CD4-positive, CD25-positive, alpha-beta regulatory T cell (primary cell): ENCODE measurements around the gene AP5Z1. TPM values are rescaled to one million over a fixed set of nuclear protein-coding genes. Genes with fewer than 3 reads are reported as not detected.

Source experiments
- ATAC-seq, 2 donors: fragments of 150-1000 bp; cut with Tn5 transposase; one replicate each; pipeline ENCODE4 v1.10.0; 2021; ENCODE audit warnings: low read depth in 2 of 2, moderate number of reproducible peaks in 2 of 2, moderate library complexity in 1 of 2
- DNase-seq, 3 donors: peaks; one replicate each; pipeline versions ENCODE4 v3.0.0 to v3.0.0-alpha.2; 2012 to 2022; ENCODE audit warnings: mixed read lengths in 1 of 3
- H3K27ac ChIP-seq: one replicate; pipeline ENCODE4 v1.7.0; 2013; ENCODE audit warnings: mild to moderate bottlenecking, low read length; ENCODE audit not compliant: insufficient read depth, poor library complexity, severe bottlenecking
- H3K27me3 ChIP-seq: one replicate; pipeline ENCODE4 v1.7.0; 2013; ENCODE audit warnings: low read length; ENCODE audit not compliant: control insufficient read depth, insufficient read depth
- H3K36me3 ChIP-seq: one replicate; pipeline ENCODE4 v1.7.0; 2013; ENCODE audit warnings: mild to moderate bottlenecking, low read length, moderate library complexity; ENCODE audit not compliant: control insufficient read depth, insufficient read depth
- H3K4me1 ChIP-seq: 2 replicates; pipeline ENCODE4 v1.7.0; 2013; ENCODE audit warnings: mild to moderate bottlenecking, low read length; ENCODE audit not compliant: insufficient read depth, control insufficient read depth, poor library complexity, severe bottlenecking
- H3K4me3 ChIP-seq: one replicate; pipeline ENCODE4 v1.7.0; 2013; ENCODE audit warnings: low read depth, mild to moderate bottlenecking, low read length, moderate library complexity
- H3K9me3 ChIP-seq, 2 experiments: 1 replicate in 1 of 2; 2 replicates in 1 of 2; pipeline ENCODE4 v1.7.0; 2013; ENCODE audit warnings: low read length in 2 of 2, mild to moderate bottlenecking in 1 of 2, moderate library complexity in 1 of 2; ENCODE audit not compliant: control insufficient read depth in 2 of 2
- H3K27ac Mint-ChIP-seq, 3 donors: one replicate each; pipeline ENCODE4 v1.8.0; 2020 to 2022; ENCODE audit warnings: mild to moderate bottlenecking in 3 of 3, mixed read lengths in 3 of 3, moderate library complexity in 2 of 3
- H3K27me3 Mint-ChIP-seq: one replicate; pipeline ENCODE4 v1.8.0; 2022; ENCODE audit warnings: mild to moderate bottlenecking, mixed read lengths
- H3K36me3 Mint-ChIP-seq: one replicate; pipeline ENCODE4 v1.8.0; 2020; ENCODE audit warnings: mixed read lengths
- H3K4me1 Mint-ChIP-seq, 4 donors: one replicate each; pipeline ENCODE4 v1.8.0; 2020 to 2022; ENCODE audit warnings: mixed read lengths in 4 of 4, mild to moderate bottlenecking in 1 of 4
- H3K4me3 Mint-ChIP-seq, 4 donors: one replicate each; pipeline ENCODE4 v1.8.0; 2020 to 2022; ENCODE audit warnings: mild to moderate bottlenecking in 4 of 4, mixed read lengths in 4 of 4, moderate library complexity in 3 of 4
- H3K9me3 Mint-ChIP-seq, 7 donors: one replicate each; pipeline ENCODE4 v1.8.0; 2020 to 2022; ENCODE audit warnings: mixed read lengths in 7 of 7, mild to moderate bottlenecking in 3 of 7, moderate library complexity in 2 of 7
- polyA plus RNA-seq, 4 donors: library from polyadenylated mRNA; unstranded; fragments of 300-500 nt; fragmentation: Illumina TruSeq; gene quantifications; one replicate each; pipeline ENCODE4 v1.2.3, GENCODE V29; 2021
- total RNA-seq: library from RNA; stranded (reverse); gene quantifications from one replicate; pipeline ENCODE4 v1.2.3, GENCODE V29; 2022

Gene AP5Z1
- total and polyA plus RNA-seq, 5 donors from 2014 or later = 36.3 to 130 (median 47.1) TPM

DNA sequence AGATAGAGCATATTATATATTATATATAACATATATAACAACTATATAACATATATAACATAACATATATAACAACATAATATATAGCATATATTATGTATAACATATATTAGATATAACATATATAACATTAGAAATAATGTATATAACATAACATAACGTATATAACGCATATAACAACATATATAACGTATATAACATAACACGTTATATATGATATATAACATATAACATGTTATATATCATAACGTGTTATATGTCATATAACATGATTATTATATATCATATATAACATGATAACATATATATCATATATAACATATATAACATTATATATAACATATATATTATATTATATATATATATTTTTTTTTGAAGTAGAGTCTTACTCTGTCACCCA is 3.7 kb downstream of the AP5Z1 start:
- Mint-ChIP-seq H3K27me3 (peaks cover 4% of the 10 kb centered on the region), H3K4me3 (no peak overlapping the region), H3K27ac (no peak overlapping the region), H3K9me3 (no peaks in the 10 kb centered on the region), H3K4me1 (peaks cover 15 to 48% (median 34%) of the 10 kb centered on the region in 4 donors), H3K36me3 (peaks cover 24% of the 10 kb centered on the region)
- Histone ChIP-seq H3K4me1 (peaks cover 34% of the 10 kb centered on the region), H3K4me3 (no peak overlapping the region), H3K9me3 (no peaks in the 10 kb centered on the region), H3K27ac (no peak overlapping the region), H3K27me3 (no peaks in the 10 kb centered on the region), H3K36me3 (peaks cover 37% of the 10 kb centered on the region)
- ATAC-seq (no peak), DNase-seq (no peak)

DNA sequence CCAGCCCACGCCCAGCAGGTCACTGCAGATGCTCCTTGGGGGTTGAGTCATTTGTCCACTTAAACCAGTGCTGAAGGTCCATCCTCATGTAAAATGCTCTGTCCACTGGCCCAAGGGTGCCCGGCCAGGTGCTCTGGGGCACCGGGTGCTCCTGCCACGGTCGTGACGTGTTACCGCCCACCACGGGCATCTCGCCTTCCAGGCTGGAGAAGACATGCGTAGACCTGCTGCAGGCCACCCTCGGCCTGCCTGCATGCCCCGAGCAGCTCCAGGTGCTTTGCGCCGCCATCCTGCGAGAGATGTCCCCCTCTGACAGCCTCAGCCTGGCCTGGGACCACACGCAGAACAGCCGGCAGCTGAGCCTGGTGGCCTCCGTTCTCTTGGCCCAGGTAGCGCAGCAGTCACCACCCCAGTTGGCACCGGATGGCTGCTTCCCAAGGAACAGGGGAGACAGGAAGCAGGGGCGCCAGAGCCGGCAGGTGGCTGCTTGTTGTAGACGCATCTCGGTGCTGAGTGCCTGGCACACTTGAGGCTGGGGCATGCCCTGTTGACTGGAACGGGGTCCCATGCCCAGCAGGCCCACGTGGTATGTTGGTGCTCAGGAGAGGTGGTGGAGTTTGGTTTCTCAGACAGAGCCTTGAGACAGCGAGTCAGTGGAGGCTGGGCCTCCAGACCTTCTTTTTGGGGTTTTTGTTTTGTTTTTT is 6.1 kb downstream of the AP5Z1 start:
- H3K27me3 Mint-ChIP-seq = no peaks in the 10 kb centered on the region
- Histone ChIP-seq H3K4me1 (peaks cover 20% of the 10 kb centered on the region), H3K27ac (no peak overlapping the region), H3K9me3 (no peaks in the 10 kb centered on the region), H3K4me3 (no peak overlapping the region), H3K36me3 (peaks cover 58% of the 10 kb centered on the region), H3K27me3 (no peaks in the 10 kb centered on the region)
- H3K4me1 Mint-ChIP-seq = peaks cover 15 to 27% (median 18%) of the 10 kb centered on the region in 4 donors
- H3K9me3 Mint-ChIP-seq = no peaks in the 10 kb centered on the region
- no peak overlapping the region for H3K4me3 Mint-ChIP-seq
- H3K27ac Mint-ChIP-seq = no peak overlapping the region
- no peak for ATAC-seq
- DNase-seq = no peak
- H3K36me3 Mint-ChIP-seq = peaks cover 24% of the 10 kb centered on the region

DNA sequence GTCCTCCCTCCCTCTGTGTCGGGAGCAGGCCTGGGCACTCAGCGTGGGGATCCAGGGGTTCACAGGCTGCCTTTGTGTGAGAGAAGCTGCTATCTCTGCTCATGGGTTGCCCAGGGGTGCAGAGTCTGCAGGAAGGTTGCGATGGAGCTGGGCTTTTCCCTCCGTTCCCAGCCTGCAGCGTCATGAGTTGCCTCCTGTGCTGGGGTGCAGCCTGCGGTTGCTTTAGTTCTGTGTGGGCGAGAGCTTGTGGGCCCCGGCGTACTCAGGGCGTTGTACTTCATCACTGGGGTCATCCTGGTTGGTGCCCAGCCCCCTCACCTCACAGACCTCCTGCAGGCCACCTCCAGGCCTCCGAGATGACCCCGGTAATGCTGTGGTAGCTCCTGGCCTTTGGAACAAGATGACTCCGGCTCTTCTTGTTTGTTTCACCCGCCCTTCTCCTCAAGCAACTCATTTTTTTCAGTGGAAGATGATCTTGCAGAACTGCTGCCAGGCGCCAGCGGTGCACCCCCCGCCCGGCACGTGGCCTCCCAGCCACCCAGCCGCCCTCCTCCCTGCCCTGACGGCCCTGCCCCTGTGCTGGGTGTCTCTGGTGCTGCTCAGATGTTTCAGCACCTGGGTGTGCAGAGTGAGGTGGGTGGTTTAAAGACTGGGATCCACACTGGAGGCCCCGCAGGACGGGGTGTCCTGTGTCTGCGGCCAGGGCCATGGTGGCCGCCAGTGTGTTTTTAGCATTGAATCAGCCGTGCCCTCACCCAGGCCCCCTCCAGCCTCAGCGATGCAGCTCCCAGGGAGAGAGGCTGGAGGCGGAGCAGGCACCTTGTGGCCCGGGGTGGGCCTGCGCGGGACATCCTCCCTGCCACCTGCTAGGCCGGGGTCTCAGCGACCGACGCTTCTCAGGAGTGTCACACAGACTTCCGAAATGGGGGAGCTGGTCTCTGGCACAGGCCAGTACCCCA is 7.2 kb downstream of the AP5Z1 start:
- Mint-ChIP-seq H3K36me3 (peaks cover 20% of the 10 kb centered on the region), H3K27ac (no peak overlapping the region), H3K27me3 (no peaks in the 10 kb centered on the region), H3K4me1 (peaks cover 9 to 18% (median 10%) of the 10 kb centered on the region in 4 donors), H3K4me3 (no peak overlapping the region), H3K9me3 (no peaks in the 10 kb centered on the region)
- no peaks in the 10 kb centered on the region for H3K9me3 ChIP-seq
- no peak for DNase-seq
- H3K36me3 ChIP-seq = peaks cover 63% of the 10 kb centered on the region
- no peak for ATAC-seq
- H3K4me3 ChIP-seq = no peak overlapping the region
- H3K27me3 ChIP-seq = no peaks in the 10 kb centered on the region
- peaks cover 10% of the 10 kb centered on the region for H3K4me1 ChIP-seq
- no peak overlapping the region for H3K27ac ChIP-seq

DNA sequence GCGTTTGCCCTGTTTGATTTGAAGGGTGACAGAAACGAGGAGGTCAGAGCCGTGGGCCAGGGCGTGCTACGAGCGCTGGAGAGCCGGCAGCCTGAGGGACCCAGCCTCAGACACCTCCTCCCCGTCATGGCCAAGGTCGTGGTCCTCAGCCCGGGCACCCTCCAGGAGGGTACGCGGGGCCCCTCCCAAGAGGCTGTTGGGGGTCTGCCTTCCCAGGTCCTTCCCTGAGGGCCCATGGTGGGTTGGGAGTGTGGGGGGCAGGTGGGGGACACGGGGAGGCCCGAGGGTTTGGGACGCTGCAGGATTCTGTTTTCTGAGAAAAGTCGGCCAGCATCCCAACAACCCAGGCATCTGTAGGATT is 7.8 kb downstream of the AP5Z1 start:
- Mint-ChIP-seq H3K27ac (no peak overlapping the region), H3K4me3 (no peak overlapping the region), H3K27me3 (no peaks in the 10 kb centered on the region), H3K36me3 (peaks cover 16% of the 10 kb centered on the region), H3K4me1 (peaks cover 2 to 11% (median 3%) of the 10 kb centered on the region in 4 donors), H3K9me3 (no peaks in the 10 kb centered on the region)
- Histone ChIP-seq H3K27ac (no peak overlapping the region), H3K4me3 (no peak overlapping the region), H3K9me3 (no peaks in the 10 kb centered on the region), H3K36me3 (peaks cover 64% of the 10 kb centered on the region), H3K27me3 (no peaks in the 10 kb centered on the region), H3K4me1 (peaks cover 4% of the 10 kb centered on the region)
- no peak for DNase-seq
- no peak for ATAC-seq

DNA sequence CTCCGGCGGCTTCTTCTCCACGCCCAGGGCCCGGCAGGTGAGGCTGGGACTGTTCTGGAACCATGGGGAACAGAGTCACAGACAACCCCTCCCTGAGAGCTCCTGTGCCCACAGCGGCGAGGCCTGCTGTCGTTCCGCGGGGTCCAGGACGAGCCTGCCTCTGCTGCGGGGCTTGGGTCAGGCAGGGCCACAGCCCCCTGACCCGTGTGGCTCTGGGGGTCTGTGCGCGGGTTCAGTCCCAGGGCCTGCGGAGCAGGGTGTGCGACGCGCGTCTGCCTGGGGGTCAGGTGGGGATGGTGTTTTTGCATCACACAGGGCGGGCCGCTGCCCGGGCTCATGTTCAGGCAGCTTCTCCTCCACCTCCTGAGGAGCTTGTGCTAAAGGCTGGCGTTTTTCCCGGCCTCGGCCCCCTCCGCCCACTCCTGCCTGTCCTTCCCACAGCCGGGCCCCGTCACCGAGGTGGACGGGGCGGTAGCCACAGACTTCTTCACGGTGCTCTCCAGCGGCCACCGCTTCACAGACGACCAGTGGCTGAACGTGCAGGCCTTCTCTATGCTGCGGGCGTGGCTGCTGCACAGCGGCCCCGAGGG is 8.4 kb downstream of the AP5Z1 start:
- Histone ChIP-seq H3K27ac (no peak overlapping the region), H3K4me1 (no peaks in the 10 kb centered on the region), H3K27me3 (no peaks in the 10 kb centered on the region), H3K9me3 (no peaks in the 10 kb centered on the region), H3K36me3 (peaks cover 69% of the 10 kb centered on the region), H3K4me3 (no peak overlapping the region)
- H3K27me3 Mint-ChIP-seq = no peaks in the 10 kb centered on the region
- ATAC-seq (no peak), DNase-seq (no peak)
- peaks cover 13% of the 10 kb centered on the region for H3K36me3 Mint-ChIP-seq
- H3K27ac Mint-ChIP-seq = no peak overlapping the region
- peaks cover 0 to 9% (median 0%) of the 10 kb centered on the region in 4 donors for H3K4me1 Mint-ChIP-seq
- no peaks in the 10 kb centered on the region for H3K9me3 Mint-ChIP-seq
- no peak overlapping the region for H3K4me3 Mint-ChIP-seq

DNA sequence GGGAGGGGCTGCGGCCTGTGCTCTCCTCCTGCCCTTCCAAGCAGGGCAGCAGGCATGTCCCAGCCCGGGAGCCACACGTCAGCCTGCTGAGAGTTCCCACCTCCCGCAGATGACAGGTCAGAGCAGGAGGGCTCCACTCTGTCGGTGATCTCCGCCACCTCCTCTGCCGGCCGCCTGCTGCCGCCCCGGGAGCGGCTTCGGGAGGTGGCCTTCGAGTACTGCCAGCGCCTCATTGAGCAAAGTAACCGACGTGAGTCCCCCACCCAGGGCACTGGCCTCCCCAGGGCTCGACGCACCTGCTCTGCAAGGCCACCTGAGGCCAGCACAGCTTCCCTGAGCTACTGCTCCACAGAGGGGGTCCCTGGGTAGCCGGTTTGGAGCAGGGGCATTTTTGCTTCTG is 9.4 kb downstream of the AP5Z1 start:
- no peak overlapping the region for H3K27ac ChIP-seq
- DNase-seq (no peak), ATAC-seq (no peak)
- Mint-ChIP-seq H3K9me3 (no peaks in the 10 kb centered on the region), H3K27ac (no peak overlapping the region), H3K27me3 (no peaks in the 10 kb centered on the region), H3K36me3 (peaks cover 13% of the 10 kb centered on the region), H3K4me3 (no peak overlapping the region), H3K4me1 (peaks cover 0 to 7% (median 0%) of the 10 kb centered on the region in 4 donors)
- H3K4me3 ChIP-seq = no peak overlapping the region
- H3K36me3 ChIP-seq = peaks cover 69% of the 10 kb centered on the region
- H3K4me1 ChIP-seq = no peaks in the 10 kb centered on the region
- H3K9me3 ChIP-seq = no peaks in the 10 kb centered on the region
- no peaks in the 10 kb centered on the region for H3K27me3 ChIP-seq

DNA sequence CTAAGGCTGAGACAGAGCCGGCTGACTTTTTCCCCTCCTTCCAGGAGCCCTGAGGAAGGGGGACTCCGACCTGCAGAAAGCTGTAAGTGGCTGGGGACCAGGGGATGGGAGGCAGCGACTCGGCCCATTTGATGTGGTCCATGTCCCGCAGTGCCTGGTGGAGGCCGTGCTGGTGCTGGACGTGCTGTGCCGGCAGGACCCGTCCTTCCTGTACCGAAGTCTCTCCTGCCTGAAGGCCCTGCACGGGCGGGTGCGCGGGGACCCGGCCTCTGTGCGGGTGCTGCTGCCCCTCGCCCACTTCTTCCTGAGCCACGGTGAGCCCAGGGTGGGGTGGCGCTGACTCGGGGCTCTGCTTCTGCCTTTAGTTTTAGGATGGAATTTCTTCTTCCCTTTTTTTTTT is 9.9 kb downstream of the AP5Z1 start:
- Mint-ChIP-seq H3K36me3 (peaks cover 16% of the 10 kb centered on the region), H3K27ac (no peak overlapping the region), H3K4me3 (no peak overlapping the region), H3K27me3 (no peaks in the 10 kb centered on the region), H3K9me3 (no peaks in the 10 kb centered on the region), H3K4me1 (peaks cover 0 to 6% (median 0%) of the 10 kb centered on the region in 4 donors)
- ATAC-seq (no peak), DNase-seq (no peak)
- peaks cover 69% of the 10 kb centered on the region for H3K36me3 ChIP-seq
- H3K4me1 ChIP-seq = no peaks in the 10 kb centered on the region
- H3K27me3 ChIP-seq = no peaks in the 10 kb centered on the region
- H3K4me3 ChIP-seq = no peak overlapping the region
- no peaks in the 10 kb centered on the region for H3K9me3 ChIP-seq
- H3K27ac ChIP-seq = no peak overlapping the region
